Right kidney (tissue), 9 donors: ENCODE results near the gene SPDYE3.
"Not testable (repeated sequence)": the region's sequence is repeated elsewhere in the genome, so short reads cannot be mapped to it uniquely, and the experiment has no call there.

Experiments
- DNase-seq: peaks from one replicate; pipeline ENCODE4 v3.0.0-alpha.2; 2016
- long read RNA-seq, 8 donors: transcript quantifications; one replicate each; lab custom pipeline, GENCODE V29; 2026

Gene SPDYE3
- long read RNA-seq, donor 1, partial matches to known transcripts: 20 of 25 reads
- long read RNA-seq, donor 1, other reads (novel, unspliced or antisense): 5 of 25 reads
- long read RNA-seq, donor 2: 0 reads
- long read RNA-seq, donor 3: 0 reads
- long read RNA-seq, donor 4, partial matches to known transcripts: 11 of 11 reads
- long read RNA-seq, donor 4, other reads (novel, unspliced or antisense): 0 of 11 reads
- long read RNA-seq, donor 5: 0 reads
- long read RNA-seq, donor 6: 0 reads
- long read RNA-seq, donor 7: 0 reads
- long read RNA-seq, donor 8, partial matches to known transcripts: 11 of 11 reads
- long read RNA-seq, donor 8, other reads (novel, unspliced or antisense): 0 of 11 reads

GRCh38 chr7:100307402-100307801 is at the start of gene SPDYE3:
Gene SPDYE3, plus strand, starts transcription at chr7:100307702. Its CDS starts 184 bp downstream, at chr7:100307886.
- not testable (repeated sequence) for DNase-seq

- not testable (repeated sequence) for DNase-seq
Measured at GRCh38 chr7:100259984-100260383, 47.5 kb upstream of the SPDYE3 start.

GRCh38 chr7:100262896-100263295 is 44.6 kb upstream of the SPDYE3 start:
- DNase-seq: not testable (repeated sequence)

- DNase-seq: not testable (repeated sequence)
Measured at GRCh38 chr7:100264223-100264622, 43.3 kb upstream of the SPDYE3 start.

GRCh38 chr7:100264669-100265165 is 42.8 kb upstream of the SPDYE3 start:
- not testable (repeated sequence) for DNase-seq

GRCh38 chr7:100265851-100266250 is 41.7 kb upstream of the SPDYE3 start:
- not testable (repeated sequence) for DNase-seq

- no peak for DNase-seq
Measured at GRCh38 chr7:100266576-100267354, 40.7 kb upstream of the SPDYE3 start.

GRCh38 chr7:100267648-100268047 is 39.9 kb upstream of the SPDYE3 start:
- no peak for DNase-seq

GRCh38 chr7:100268882-100269281 is 38.6 kb upstream of the SPDYE3 start:
- DNase-seq: not testable (repeated sequence)

GRCh38 chr7:100269306-100270045 is 38.0 kb upstream of the SPDYE3 start:
- peak; percentile 32 for DNase-seq

- DNase-seq: peak; percentile 47
Measured at GRCh38 chr7:100270046-100270918, 37.2 kb upstream of the SPDYE3 start.

- peak; percentile 46 for DNase-seq
Measured at GRCh38 chr7:100270941-100271593, 36.4 kb upstream of the SPDYE3 start.

- peak; percentile 82 for DNase-seq
Measured at GRCh38 chr7:100271716-100272537, 35.6 kb upstream of the SPDYE3 start.

- not testable (repeated sequence) for DNase-seq
Measured at GRCh38 chr7:100272538-100272902, 35.0 kb upstream of the SPDYE3 start.

- DNase-seq: no peak
Measured at GRCh38 chr7:100275120-100275519, 32.4 kb upstream of the SPDYE3 start.

GRCh38 chr7:100276126-100276525 is 31.4 kb upstream of the SPDYE3 start:
- DNase-seq: not testable (repeated sequence)

- DNase-seq: not testable (repeated sequence)
Measured at GRCh38 chr7:100282069-100282608, 25.4 kb upstream of the SPDYE3 start.

- not testable (repeated sequence) for DNase-seq
Measured at GRCh38 chr7:100283147-100283546, 24.4 kb upstream of the SPDYE3 start.

GRCh38 chr7:100287191-100287969 is 20.1 kb upstream of the SPDYE3 start:
- DNase-seq: not testable (repeated sequence)
